Measurements from ENCODE around the gene ITGA1. TPM values are rescaled to one million over a fixed set of nuclear protein-coding genes. Genes with fewer than 3 reads are reported as not detected.

The ITGA1 gene
- polyA plus RNA-seq, 1 experiment, result 148 TPM

DNA sequence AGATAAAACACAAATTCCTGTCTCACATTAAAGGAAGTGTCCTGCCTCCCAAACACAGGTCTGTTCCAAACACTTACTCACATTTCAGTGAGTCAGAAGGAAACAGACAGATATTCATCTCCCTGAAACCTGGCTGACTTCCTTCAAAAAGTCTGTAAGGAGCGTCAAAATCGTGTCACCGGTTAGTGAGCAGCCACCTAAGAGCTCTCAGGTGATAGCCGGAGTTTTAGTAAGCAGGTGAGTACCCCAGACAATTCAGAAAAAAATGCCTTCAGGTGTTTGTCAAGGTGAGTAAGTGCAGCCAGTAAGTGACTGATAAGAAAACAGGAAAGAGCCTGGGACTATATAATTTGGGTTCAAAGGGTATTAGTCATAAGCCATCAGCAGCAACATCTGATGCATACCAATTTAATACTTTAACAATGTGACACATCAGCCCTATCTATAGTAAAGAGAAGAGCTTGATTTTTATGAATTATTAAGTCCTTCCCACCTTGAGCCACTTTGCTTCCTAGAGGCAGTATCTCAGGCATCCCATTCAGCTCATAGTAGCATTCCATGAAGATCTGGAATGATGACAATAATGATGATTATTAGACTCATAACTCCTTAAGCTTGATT, 200.1 kb downstream of the ITGA1 start:
- ChIA-PET CTCF (interaction anchor here (0.8 to 1.2 kb wide), 4 partner anchors 39 to 109 kb away, joined by 3 to 6 read pairs (median 4); no protein-coding TSS in a partner anchor), POLR2A (interaction anchor here (0.6 to 0.7 kb wide), 2 partner anchors 63 to 308 kb away, joined by 3 read pairs; no protein-coding TSS in a partner anchor)
- no peak for TF ChIP-seq CTCF (IDR thresholded peaks at IDR 0.05; ENCODE audit: low read depth, low read length)
- Histone ChIP-seq H3K27ac (ENCODE audit: low read depth, low read length) (no peak overlapping the region), H3K27me3 (ENCODE audit: control insufficient read depth, insufficient read depth, low read length) (no peaks in the 10 kb centered on the region), H3K9me3 (ENCODE audit: control insufficient read depth, insufficient read depth, low read length) (no peaks in the 10 kb centered on the region), H3K4me3 (ENCODE audit: low read depth, low read length) (no peak overlapping the region)
- DNase-seq (ENCODE audit: low read depth, low spot score), result no peak

DNA sequence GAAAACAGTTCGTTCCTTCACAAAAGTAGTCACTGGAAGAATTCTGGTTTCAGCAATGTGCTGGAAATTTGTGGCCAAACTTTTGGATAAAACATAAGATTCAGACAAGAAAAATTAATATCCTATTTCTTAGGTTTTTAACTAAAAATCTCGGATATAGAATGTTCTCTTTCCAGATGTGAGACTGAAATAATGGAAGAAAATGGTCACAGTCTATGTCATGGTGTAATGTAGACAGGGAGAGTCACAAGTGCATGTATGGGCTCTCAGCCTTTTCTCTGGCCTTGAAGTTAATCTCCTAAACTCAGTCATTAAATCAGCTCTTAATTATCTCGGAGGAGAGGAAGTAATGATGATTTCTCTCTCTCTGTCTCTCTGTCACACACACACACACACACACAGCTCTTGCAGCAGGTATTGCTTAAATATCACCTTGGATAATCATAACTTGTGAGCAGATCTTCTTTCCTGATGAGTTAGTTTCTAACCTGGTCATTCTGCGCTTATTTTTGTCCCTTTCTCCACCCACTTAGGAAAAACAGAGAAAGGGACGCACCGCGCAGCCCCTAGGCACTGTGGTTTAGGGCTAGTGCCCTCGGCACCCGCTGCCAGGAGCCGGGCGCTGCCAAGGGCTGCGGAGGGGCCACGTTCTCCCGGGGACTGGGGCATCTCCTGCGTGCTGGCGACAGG, 200.8 kb downstream of the ITGA1 start:
- no peak for TF ChIP-seq CTCF (IDR thresholded peaks at IDR 0.05; ENCODE audit: low read depth, low read length)
- CTCF ChIA-PET, result interaction anchor here (0.8 to 3.1 kb wide), 5 partner anchors 40 to 108 kb away, joined by 3 to 23 read pairs (median 4); no protein-coding TSS in a partner anchor
- H3K27ac ChIP-seq (ENCODE audit: low read depth, low read length), result no peak overlapping the region

GRCh38 chr5:52989025-52989780, 201.5 kb downstream of the ITGA1 start, which contains the start of gene ITGA2:
ITGA2 (plus strand) TSS chr5:52989352; CDS start chr5:52989469, 117 bp downstream.
- ChIA-PET CTCF (interaction anchor here (1.2 to 3.1 kb wide), 2 partner anchors 40 to 107 kb away, joined by 3 to 23 read pairs; no protein-coding TSS in a partner anchor), POLR2A (interaction anchor here (0.7 to 1.6 kb wide), 2 partner anchors 35 to 430 kb away, joined by 4 to 5 read pairs; no protein-coding TSS in a partner anchor)
- H3K27ac ChIP-seq (ENCODE audit: low read depth, low read length), result no peak within 1 kb of the TSS

More for the DNA sequence above, 200.8 kb downstream of the ITGA1 start:
- H3K4me3 ChIP-seq (ENCODE audit: low read depth, low read length), result peak overlapping the region; percentile 86
- no peaks in the 10 kb centered on the region for H3K9me3 ChIP-seq (ENCODE audit: control insufficient read depth, insufficient read depth, low read length)
- no peaks in the 10 kb centered on the region for H3K27me3 ChIP-seq (ENCODE audit: control insufficient read depth, insufficient read depth, low read length)
- DNase-seq (ENCODE audit: low read depth, low spot score), result no peak
- POLR2A ChIA-PET, result interaction anchor here (0.6 to 0.7 kb wide), 2 partner anchors 62 to 309 kb away, joined by 3 read pairs; no protein-coding TSS in a partner anchor

DNA sequence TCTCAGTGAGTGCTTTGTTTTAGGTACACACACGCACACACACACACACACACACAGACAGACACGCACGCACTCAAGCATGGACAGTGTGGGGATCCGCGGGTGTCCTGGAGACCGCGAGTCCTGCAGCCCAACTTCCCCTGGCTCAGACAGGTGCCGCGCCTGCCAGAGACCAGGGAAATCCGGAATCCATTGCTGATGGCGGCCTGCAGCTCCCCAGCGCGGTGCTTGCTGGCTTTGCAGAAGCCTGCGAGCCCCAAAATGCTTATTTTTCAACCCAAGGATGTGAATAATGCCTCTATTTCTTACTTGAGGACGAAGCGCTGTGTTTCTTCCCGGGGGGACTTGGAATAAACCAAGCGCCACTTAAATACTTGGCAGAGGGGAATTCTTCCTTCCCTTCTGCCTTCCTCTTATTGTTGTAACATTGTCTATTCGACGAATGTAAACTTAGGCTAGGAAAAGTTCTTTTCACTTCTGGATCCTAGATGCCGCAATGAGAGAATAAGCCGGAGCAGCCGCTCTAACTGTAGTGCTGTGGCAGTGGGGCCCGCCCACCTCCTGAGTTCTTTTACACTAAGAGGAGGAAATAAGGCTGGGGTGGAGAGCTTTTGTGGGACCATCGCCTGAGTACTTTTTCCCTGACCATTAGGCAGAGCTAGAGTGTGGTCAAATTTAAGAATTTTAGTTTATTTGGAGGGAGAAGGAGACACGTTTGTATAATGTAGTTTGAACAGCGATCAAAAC, 202.2 kb downstream of the ITGA1 start:
- ChIA-PET POLR2A (interaction anchor here (0.7 to 1.6 kb wide), 2 partner anchors 34 to 429 kb away, joined by 4 to 5 read pairs; no protein-coding TSS in a partner anchor), CTCF (interaction anchor here (0.7 to 3.1 kb wide), 6 partner anchors 26 to 1245 kb away, joined by 3 to 23 read pairs (median 4); no protein-coding TSS in a partner anchor)
- Histone ChIP-seq H3K27me3 (ENCODE audit: control insufficient read depth, insufficient read depth, low read length) (no peaks in the 10 kb centered on the region), H3K4me3 (ENCODE audit: low read depth, low read length) (peak overlapping the region; percentile 86), H3K9me3 (ENCODE audit: control insufficient read depth, insufficient read depth, low read length) (no peaks in the 10 kb centered on the region), H3K27ac (ENCODE audit: low read depth, low read length) (no peak overlapping the region)
- DNase-seq (ENCODE audit: low read depth, low spot score), result no peak
- TF ChIP-seq CTCF (IDR thresholded peaks at IDR 0.05; ENCODE audit: low read depth, low read length), result peak; percentile 37

More at GRCh38 chr5:52989025-52989780, 201.5 kb downstream of the ITGA1 start, which contains the start of gene ITGA2:
- H3K27me3 ChIP-seq (ENCODE audit: control insufficient read depth, insufficient read depth, low read length), result no peaks in the 10 kb centered on the region
- DNase-seq (ENCODE audit: low read depth, low spot score), result no peak
- peak within 1 kb of the TSS; percentile 86 for H3K4me3 ChIP-seq (ENCODE audit: low read depth, low read length)
- no peaks in the 10 kb centered on the region for H3K9me3 ChIP-seq (ENCODE audit: control insufficient read depth, insufficient read depth, low read length)
- no peak for TF ChIP-seq CTCF (IDR thresholded peaks at IDR 0.05; ENCODE audit: low read depth, low read length)
